Measurements from ENCODE around the gene ROBO2. TPM values are rescaled to one million over a fixed set of nuclear protein-coding genes. Genes with fewer than 3 reads are reported as not detected.

The ROBO2 gene
- total and polyA plus RNA-seq, 12 donors, result 0.04 to 3.5 (median 0.34) TPM; not detected in 3

DNA sequence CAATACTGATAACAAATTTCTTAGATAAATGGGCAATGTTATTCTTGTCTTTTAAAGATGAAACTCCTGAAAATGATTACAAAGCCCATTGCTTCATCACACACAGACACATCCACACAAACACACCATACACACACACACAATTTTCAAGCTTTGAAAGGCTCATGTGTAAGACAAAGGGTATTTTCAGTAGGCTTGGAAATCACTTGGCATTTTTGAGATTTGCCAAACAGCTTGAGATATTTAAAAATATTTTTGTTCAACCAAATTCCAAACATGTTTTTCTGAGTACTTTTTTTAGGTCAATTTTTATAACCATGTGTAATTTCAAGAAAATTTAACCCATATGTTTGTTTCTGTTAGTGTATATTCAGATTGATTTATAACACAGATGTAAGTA is 283.7 kb downstream of the ROBO2 start:
- TF ChIP-seq, protein P1, sequence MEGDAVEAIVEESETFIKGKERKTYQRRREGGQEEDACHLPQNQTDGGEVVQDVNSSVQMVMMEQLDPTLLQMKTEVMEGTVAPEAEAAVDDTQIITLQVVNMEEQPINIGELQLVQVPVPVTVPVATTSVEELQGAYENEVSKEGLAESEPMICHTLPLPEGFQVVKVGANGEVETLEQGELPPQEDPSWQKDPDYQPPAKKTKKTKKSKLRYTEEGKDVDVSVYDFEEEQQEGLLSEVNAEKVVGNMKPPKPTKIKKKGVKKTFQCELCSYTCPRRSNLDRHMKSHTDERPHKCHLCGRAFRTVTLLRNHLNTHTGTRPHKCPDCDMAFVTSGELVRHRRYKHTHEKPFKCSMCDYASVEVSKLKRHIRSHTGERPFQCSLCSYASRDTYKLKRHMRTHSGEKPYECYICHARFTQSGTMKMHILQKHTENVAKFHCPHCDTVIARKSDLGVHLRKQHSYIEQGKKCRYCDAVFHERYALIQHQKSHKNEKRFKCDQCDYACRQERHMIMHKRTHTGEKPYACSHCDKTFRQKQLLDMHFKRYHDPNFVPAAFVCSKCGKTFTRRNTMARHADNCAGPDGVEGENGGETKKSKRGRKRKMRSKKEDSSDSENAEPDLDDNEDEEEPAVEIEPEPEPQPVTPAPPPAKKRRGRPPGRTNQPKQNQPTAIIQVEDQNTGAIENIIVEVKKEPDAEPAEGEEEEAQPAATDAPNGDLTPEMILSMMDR (IDR thresholded peaks at IDR 0.05), result no peak
- peaks cover 0 to 2% (median 0%) of the 10 kb centered on the region in 9 donors for H3K4me1 ChIP-seq
- H3K4me3 ChIP-seq, result no peak overlapping the region
- no peaks in the 10 kb centered on the region for H3K27me3 ChIP-seq
- DNase-seq (no peak), ATAC-seq (no peak)
- H3K9me3 ChIP-seq, result no peaks in the 10 kb centered on the region
- H3K27ac ChIP-seq, result no peak overlapping the region
- no peaks in the 10 kb centered on the region for H3K36me3 ChIP-seq
- intact Hi-C loops (cut with DNase I), result no loop called here

- Histone ChIP-seq H3K9me3 (no peaks in the 10 kb centered on the region), H3K4me1 (peaks cover 0 to 7% (median 0%) of the 10 kb centered on the region in 9 donors), H3K27me3 (no peaks in the 10 kb centered on the region), H3K27ac (no peak overlapping the region), H3K4me3 (no peak overlapping the region), H3K36me3 (no peaks in the 10 kb centered on the region)
- no peak for DNase-seq
- WGBS, 2 donors, result 92 to 100% methylated on average over 3 of the region's 3 CpGs
- intact Hi-C loops (cut with DNase I), result no loop called here
- TF ChIP-seq, protein P1 (IDR thresholded peaks at IDR 0.05), result no peak
- no peak for ATAC-seq
Measured at GRCh38 chr3:77324105-77324504, 284.2 kb downstream of the ROBO2 start.

DNA sequence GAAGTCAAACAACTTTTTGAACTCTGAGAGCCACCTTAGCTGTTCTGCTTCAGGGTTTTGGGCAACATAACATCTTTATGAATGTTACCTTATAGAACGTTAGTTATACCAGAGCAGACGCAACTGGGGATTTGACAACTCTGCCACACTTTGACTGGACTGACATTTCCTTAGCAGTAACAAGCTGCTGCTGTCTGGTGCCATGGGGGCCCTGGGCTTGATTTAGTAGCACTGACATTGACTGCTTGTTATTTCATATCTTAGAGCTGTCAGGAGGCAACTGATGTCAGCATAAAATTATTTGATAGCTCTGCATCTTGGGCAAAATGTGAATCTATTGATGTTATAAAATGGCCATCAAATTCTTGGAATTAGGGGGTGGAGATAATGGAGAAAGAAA is 285.4 kb downstream of the ROBO2 start:
- intact Hi-C loops (cut with DNase I), result no loop called here
- no peak for ATAC-seq
- H3K4me3 ChIP-seq, result no peak overlapping the region
- DNase-seq, result no peak
- peaks cover 0 to 14% (median 0%) of the 10 kb centered on the region in 9 donors for H3K4me1 ChIP-seq
- H3K27ac ChIP-seq, result no peak overlapping the region
- WGBS, 2 donors, result 57 to 59% methylated on average over 2 of the region's 2 CpGs
- no peaks in the 10 kb centered on the region for H3K27me3 ChIP-seq
- H3K36me3 ChIP-seq, result no peaks in the 10 kb centered on the region
- H3K9me3 ChIP-seq, result no peaks in the 10 kb centered on the region
- TF ChIP-seq, protein P1 (IDR thresholded peaks at IDR 0.05), result no peak

DNA sequence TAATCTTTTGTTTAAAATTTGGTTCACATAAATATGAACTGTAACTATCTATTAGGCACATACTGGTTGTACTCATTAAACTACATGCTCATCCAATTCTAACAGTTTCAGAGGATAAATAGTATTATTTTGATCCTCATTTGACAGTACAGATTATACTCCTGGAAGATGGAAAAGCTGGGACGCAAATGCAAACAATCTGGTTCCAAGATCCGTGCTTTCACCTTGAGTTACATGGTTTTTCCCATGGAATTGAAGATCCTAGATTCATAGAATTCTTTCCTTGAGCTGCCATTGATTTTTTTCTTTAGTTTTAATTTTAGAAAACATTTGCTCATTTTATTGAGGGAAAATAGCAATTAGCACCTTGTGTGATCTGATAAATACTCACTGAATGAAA is 285.8 kb downstream of the ROBO2 start:
- H3K36me3 ChIP-seq, result no peaks in the 10 kb centered on the region
- intact Hi-C loops (cut with DNase I), result no loop called here
- no peak for ATAC-seq

More for the DNA sequence above, 285.8 kb downstream of the ROBO2 start:
- TF ChIP-seq, protein P1 (IDR thresholded peaks at IDR 0.05), result no peak
- no peak overlapping the region for H3K27ac ChIP-seq
- no peaks in the 10 kb centered on the region for H3K27me3 ChIP-seq
- no peaks in the 10 kb centered on the region for H3K9me3 ChIP-seq
- H3K4me1 ChIP-seq, result peaks cover 0 to 14% (median 0%) of the 10 kb centered on the region in 9 donors
- no peak for DNase-seq
- no peak overlapping the region for H3K4me3 ChIP-seq
- 95% methylated on average over 2 of the region's 2 CpGs for WGBS, 2 donors
